HFFc6 (cell line): ENCODE measurements around the gene GPRIN1. TPM values are rescaled to one million over a fixed set of nuclear protein-coding genes. Genes with fewer than 3 reads are reported as not detected.
A peak's percentile ranks its signal among the peaks of the same experiment; 100 is the strongest.

Experiments used
- DNase-seq: peaks from one replicate; pipeline ENCODE4 v3.0.0-alpha.2; 2018
- H3K27ac Mint-ChIP-seq: 2 replicates; pipeline ENCODE4 v1.8.0; 2020; ENCODE audit warnings: mild to moderate bottlenecking, mixed read lengths
- H3K27me3 Mint-ChIP-seq: 2 replicates; pipeline ENCODE4 v1.8.0; 2021; ENCODE audit warnings: mild to moderate bottlenecking, moderate library complexity, mixed read lengths; ENCODE audit not compliant: insufficient read depth
- H3K36me3 Mint-ChIP-seq: 2 replicates; pipeline ENCODE4 v1.8.0; 2021; ENCODE audit warnings: low read depth, mixed read lengths
- H3K4me1 Mint-ChIP-seq: 2 replicates; pipeline ENCODE4 v1.8.0; 2020; ENCODE audit warnings: low read depth, mixed read lengths
- H3K4me3 Mint-ChIP-seq: 2 replicates; pipeline ENCODE4 v1.8.0; 2020; ENCODE audit warnings: mild to moderate bottlenecking, moderate library complexity, mixed read lengths
- H3K9me3 Mint-ChIP-seq: 2 replicates; pipeline ENCODE4 v1.8.0; 2020; ENCODE audit warnings: mild to moderate bottlenecking, mixed read lengths
- microRNA-seq: library from miRNA; unstranded; fragments of <30 nt; microRNA quantifications from one replicate; pipeline ENCODE4, GENCODE V29; 2019
- total RNA-seq, 6 experiments: library from RNA; stranded (reverse); fragmentation: NEBNext Ultra II Directional; extraction: Animal tissue kit (Norgen Biotek cat#: 25700); gene quantifications; 2 replicates in 1 of 6; 3 replicates in 5 of 6; pipeline ENCODE4 v1.2.3, GENCODE V29; 2021
- TF ChIP-seq, protein P1 (sequence below): fragments of 200-600 bp; sonication (generic); IDR thresholded peaks from 2 replicates; pipeline ENCODE4 v1.5.0; 2021; ENCODE audit warnings: antibody characterized with exemption, mild to moderate bottlenecking

The GPRIN1 gene
- total RNA-seq, 6 experiments from 2014 or later: 2.3 to 5.4 (median 2.6) TPM

- DNase-seq: no peak
- peaks cover 17% of the 10 kb centered on the region for H3K27me3 Mint-ChIP-seq
- H3K36me3 Mint-ChIP-seq: no peaks in the 10 kb centered on the region
Observed at GRCh38 chr5:176550275-176550831, 59.6 kb downstream of the GPRIN1 start.

GRCh38 chr5:176549871-176550270 is 60.1 kb downstream of the GPRIN1 start:
- H3K27me3 Mint-ChIP-seq: peaks cover 17% of the 10 kb centered on the region
- no peak overlapping the region for H3K27ac Mint-ChIP-seq
- H3K9me3 Mint-ChIP-seq: no peaks in the 10 kb centered on the region
- no peak overlapping the region for H3K4me3 Mint-ChIP-seq
- TF ChIP-seq, protein P1, sequence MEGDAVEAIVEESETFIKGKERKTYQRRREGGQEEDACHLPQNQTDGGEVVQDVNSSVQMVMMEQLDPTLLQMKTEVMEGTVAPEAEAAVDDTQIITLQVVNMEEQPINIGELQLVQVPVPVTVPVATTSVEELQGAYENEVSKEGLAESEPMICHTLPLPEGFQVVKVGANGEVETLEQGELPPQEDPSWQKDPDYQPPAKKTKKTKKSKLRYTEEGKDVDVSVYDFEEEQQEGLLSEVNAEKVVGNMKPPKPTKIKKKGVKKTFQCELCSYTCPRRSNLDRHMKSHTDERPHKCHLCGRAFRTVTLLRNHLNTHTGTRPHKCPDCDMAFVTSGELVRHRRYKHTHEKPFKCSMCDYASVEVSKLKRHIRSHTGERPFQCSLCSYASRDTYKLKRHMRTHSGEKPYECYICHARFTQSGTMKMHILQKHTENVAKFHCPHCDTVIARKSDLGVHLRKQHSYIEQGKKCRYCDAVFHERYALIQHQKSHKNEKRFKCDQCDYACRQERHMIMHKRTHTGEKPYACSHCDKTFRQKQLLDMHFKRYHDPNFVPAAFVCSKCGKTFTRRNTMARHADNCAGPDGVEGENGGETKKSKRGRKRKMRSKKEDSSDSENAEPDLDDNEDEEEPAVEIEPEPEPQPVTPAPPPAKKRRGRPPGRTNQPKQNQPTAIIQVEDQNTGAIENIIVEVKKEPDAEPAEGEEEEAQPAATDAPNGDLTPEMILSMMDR: no peak
- no peaks in the 10 kb centered on the region for H3K36me3 Mint-ChIP-seq
- DNase-seq: no peak
- peaks cover 6% of the 10 kb centered on the region; the same call in 1 of the 2 replicates for H3K4me1 Mint-ChIP-seq

More at GRCh38 chr5:176550275-176550831, 59.6 kb downstream of the GPRIN1 start:
- Mint-ChIP-seq H3K4me3 (peak overlapping the region; percentile 60; the same call in 1 of the 2 replicates), H3K4me1 (peaks cover 6% of the 10 kb centered on the region; the same call in 1 of the 2 replicates), H3K27ac (no peak overlapping the region), H3K9me3 (no peaks in the 10 kb centered on the region)
- TF ChIP-seq, protein P1: no peak

DNA sequence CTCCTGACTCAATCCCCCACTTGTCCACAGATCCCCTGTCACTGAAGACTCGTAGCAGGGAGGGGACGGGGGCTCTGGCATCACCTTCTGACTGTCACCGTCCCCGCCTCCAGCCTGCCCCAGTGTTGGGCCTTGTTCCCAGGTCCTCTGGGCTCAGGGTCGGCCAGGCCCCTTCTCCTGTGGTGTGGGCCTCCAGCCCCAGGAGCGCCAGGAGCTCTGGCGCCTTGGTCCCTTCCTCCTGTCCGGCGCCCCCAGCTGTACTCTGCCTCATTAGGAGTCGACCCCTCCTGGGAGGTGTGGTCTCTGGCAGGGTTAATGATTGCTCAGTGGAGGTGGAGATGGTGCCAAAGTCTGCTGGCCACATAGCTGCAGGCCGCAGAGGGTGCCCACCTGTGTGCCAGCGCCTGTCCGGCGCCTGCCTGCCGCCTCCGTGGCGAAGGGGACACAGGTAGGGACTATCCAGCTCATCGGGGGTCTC is 61.0 kb downstream of the GPRIN1 start, which contains the start of gene CDHR2:
Gene CDHR2, plus strand, starts transcription at position 376 of the 478 bp plus-strand sequence. CDS start 16,011 bp downstream, outside the sequence.
- H3K9me3 Mint-ChIP-seq: no peaks in the 10 kb centered on the region
- no peak for DNase-seq
- peaks cover 4% of the 10 kb centered on the region; the same call in 1 of the 2 replicates for H3K4me1 Mint-ChIP-seq
- no peaks in the 10 kb centered on the region for H3K36me3 Mint-ChIP-seq
- no peak within 1 kb of the TSS for H3K4me3 Mint-ChIP-seq
- TF ChIP-seq, protein P1: no peak
- no peak within 1 kb of the TSS for H3K27ac Mint-ChIP-seq
- peaks cover 17% of the 10 kb centered on the region for H3K27me3 Mint-ChIP-seq

DNA sequence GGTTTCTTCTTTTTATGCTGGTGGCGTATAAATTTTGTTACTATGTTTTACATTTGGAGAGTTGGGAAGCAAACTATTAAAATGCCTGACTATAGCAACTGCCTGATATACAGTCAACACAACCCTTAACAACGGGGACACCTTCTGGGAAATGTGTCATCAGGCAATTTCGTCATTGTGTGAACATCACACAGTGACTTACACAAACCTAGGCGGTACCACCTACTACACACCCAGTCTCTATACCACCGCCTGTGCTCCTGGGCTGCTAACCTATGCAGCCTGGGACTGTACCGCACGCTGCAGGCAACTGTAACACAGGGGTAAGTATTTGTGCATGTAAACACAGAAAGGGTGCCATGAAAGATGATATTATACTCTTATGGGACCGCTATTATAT is 62.2 kb downstream of the GPRIN1 start:
- H3K27ac Mint-ChIP-seq: no peak overlapping the region
- H3K4me3 Mint-ChIP-seq: no peak overlapping the region
- H3K27me3 Mint-ChIP-seq: peaks cover 8% of the 10 kb centered on the region
- H3K9me3 Mint-ChIP-seq: no peaks in the 10 kb centered on the region
- TF ChIP-seq, protein P1: no peak
- no peak for DNase-seq
- no peaks in the 10 kb centered on the region for H3K4me1 Mint-ChIP-seq
- no peaks in the 10 kb centered on the region for H3K36me3 Mint-ChIP-seq

Small RNAs within 50 kb of the gene (microRNA-seq; reads per million reads assigned to microRNA genes)
- gene MIR4281: not detected

Other genes starting within 250 kb of the GPRIN1 start
- 100 to 1,000 TPM in 3 of 6 experiments, 10 to 100 TPM in 3; 82.4 to 111 (median 95.6) TPM for gene KIAA1191, start 248.4 kb downstream of the GPRIN1 start, total RNA-seq
- 1 to 10 TPM; 6.6 to 8.9 (median 8.0) TPM for gene ARL10, start 244.7 kb downstream of the GPRIN1 start, total RNA-seq
- gene NOP16, start 221.6 kb downstream of the GPRIN1 start, total RNA-seq: 10 to 100 TPM; 27.8 to 48.7 (median 33.2) TPM
- gene HIGD2A, start 221.4 kb downstream of the GPRIN1 start, total RNA-seq: 100 to 1,000 TPM in 4 of 6 experiments, 10 to 100 TPM in 2; 90.4 to 109 (median 105) TPM
- gene CLTB, start 193.6 kb downstream of the GPRIN1 start, total RNA-seq: 100 to 1,000 TPM; 178 to 226 (median 202) TPM
- 10 to 100 TPM; 43.4 to 53.1 (median 49.3) TPM for gene FAF2, start 161.8 kb downstream of the GPRIN1 start, total RNA-seq
- gene RNF44, start 72.8 kb downstream of the GPRIN1 start, total RNA-seq: 10 to 100 TPM; 10.6 to 13.4 (median 11.3) TPM
- not detected for gene CDHR2, start 60.8 kb downstream of the GPRIN1 start, total RNA-seq
- not detected for gene SNCB, start 20.4 kb upstream of the GPRIN1 start, total RNA-seq
- gene EIF4E1B, start 20.5 kb upstream of the GPRIN1 start, total RNA-seq: not detected
- gene TSPAN17, start 37.3 kb upstream of the GPRIN1 start, total RNA-seq: 10 to 100 TPM; 51.4 to 64.9 (median 57.6) TPM
- not detected for gene UNC5A, start 200.4 kb upstream of the GPRIN1 start, total RNA-seq